Stimulated activated CD4-positive, alpha-beta T cell treated with anti-CD3 and anti-CD28 coated beads, Interleukin-12 subunit alpha, Interleukin-12 subunit beta, amount 100 ng/mL, for 48 hours (primary cell): ENCODE results near the gene GBX1.

Source experiments
- DNase-seq, 3 donors: peaks; one replicate each; pipeline ENCODE4 v3.0.0-alpha.2; 2020; ENCODE audit warnings: low read depth in 2 of 3, low spot score in 1 of 3

GBX1 gene

DNA sequence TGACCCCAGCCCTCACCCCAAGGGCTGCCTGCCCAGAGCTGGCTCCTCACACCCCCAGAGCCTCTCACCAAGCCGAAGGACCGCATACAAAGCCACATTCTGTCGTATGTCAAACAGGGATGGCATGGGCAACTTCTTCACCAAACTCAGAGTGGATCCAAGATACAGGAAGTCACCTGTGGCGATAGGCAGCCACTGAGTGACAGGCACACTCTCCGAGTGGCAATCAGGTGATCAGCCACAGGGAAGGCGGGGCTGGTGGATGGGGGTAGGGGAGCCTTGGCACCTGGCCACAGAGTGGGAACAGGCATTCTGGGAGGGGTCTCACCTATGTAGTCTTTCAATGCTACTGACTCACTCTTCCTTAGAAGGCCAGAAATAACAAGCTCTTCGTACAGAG lies 26.7 kb upstream of the GBX1 start:
- no peak for DNase-seq

- DNase-seq: no peak
Measured at GRCh38 chr7:151193203-151193978, 25.9 kb upstream of the GBX1 start.

- DNase-seq: no peak
Measured at GRCh38 chr7:151192002-151192539, 24.6 kb upstream of the GBX1 start.

- DNase-seq: no peak
Measured at GRCh38 chr7:151191544-151191943, 24.1 kb upstream of the GBX1 start.

DNA sequence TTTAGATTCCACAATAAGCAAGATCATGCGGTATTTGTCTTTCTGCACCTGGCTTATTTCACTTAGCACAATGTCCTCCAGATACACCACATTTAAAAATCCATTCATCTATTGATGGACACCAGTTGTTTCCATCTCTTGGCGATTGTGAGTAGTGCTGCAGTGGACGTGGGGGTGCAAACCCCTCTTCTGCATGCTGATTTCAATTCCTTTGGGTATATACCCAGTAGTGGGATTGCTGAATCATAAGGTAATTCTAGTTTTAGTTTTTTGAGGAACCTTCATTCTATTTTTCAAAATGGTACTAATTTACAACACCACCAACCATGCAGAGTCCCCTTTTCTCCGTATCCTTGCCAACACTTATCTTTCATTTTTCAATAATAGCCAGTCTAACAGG lies 21.5 kb upstream of the GBX1 start:
- no peak for DNase-seq

GRCh38 chr7:151188252-151188542 lies 20.7 kb upstream of the GBX1 start:
- DNase-seq: no peak

GRCh38 chr7:151187409-151188251 lies 20.1 kb upstream of the GBX1 start:
- no peak for DNase-seq

DNA sequence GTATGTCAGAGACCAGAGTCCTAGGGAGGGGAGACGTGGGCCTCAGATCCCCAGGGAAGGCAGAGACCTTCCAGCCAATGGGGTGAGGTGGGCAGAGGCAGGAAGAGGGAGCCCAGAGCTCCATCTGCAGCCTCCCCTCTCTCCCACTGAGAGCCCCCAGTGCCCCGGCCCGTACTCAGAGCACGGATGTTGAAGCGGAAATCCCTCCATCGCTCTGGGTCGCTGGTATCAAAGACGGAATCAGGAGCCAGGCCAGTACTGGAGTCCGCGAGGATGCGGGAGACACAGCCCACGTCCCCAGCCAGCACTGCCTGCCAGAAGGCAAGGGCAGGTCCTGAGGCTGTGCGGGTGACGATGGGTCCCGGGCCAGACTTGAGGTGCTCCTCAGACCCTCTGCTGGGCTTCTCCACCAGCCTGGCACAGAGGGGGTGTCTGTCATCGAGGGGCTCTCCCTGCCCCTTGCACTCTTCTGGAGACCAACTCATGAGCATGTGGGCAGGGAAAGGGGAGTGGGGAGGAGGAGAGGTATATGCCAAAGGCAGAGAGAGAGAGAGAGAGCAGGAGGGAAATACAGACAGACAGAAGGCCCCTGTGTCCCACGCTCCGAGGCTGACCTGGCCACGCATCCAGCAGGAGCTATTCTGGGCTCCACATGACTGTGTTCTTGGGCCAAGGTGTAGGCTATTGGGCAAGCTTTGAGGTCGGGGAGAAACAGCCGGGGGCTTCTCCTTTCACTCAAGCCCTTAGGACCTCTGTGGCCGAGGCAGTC lies 19.3 kb upstream of the GBX1 start, which contains the start of gene ASB10:
Gene ASB10, minus strand, starts transcription at position 611 of the 769 bp plus-strand sequence. Its CDS starts 120 bp downstream, at position 491.
- no peak for DNase-seq

- no peak for DNase-seq
Measured at GRCh38 chr7:151185762-151186639, 18.5 kb upstream of the GBX1 start.

DNA sequence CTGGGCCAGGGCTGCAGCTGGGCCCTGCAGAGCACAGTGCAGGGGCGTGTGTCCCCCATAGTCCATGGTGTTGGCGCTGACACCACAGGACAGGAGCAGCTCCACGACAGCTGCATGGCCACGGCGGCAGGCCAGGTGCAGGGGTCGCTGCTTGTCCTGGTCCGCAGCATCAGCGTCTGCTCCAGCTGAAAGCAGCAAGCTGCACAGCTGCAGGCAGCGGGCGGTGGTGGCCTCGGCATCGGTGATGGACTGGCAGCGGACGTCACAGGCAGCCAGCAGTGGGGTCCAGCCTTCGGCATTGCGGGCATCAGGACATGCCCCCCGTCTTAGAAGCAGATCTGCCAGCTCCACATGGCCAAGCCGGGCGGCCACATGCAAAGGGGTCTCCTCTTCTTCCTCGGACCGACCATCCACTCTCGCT lies 13.5 kb upstream of the GBX1 start:
- DNase-seq: no peak

DNA sequence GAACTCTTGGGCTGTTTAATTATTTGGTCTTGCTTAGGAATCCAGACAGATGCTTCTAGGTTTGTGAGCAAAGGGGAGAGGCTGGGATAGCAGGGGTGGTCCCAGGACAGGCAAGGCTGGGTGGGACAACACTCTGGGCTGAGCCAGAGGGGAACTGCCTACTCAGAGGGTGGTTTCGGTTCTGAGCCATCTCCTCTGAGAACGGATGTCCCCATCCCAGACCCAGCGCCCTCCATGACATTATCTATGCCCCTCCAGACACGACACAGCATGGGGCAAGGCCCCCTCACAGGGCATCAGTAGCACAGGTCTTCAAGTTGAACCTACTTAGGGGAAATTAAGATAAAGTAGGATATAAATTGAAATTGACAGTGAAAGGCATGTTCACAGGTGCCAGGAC lies 12.5 kb upstream of the GBX1 start:
- DNase-seq: no peak

DNA sequence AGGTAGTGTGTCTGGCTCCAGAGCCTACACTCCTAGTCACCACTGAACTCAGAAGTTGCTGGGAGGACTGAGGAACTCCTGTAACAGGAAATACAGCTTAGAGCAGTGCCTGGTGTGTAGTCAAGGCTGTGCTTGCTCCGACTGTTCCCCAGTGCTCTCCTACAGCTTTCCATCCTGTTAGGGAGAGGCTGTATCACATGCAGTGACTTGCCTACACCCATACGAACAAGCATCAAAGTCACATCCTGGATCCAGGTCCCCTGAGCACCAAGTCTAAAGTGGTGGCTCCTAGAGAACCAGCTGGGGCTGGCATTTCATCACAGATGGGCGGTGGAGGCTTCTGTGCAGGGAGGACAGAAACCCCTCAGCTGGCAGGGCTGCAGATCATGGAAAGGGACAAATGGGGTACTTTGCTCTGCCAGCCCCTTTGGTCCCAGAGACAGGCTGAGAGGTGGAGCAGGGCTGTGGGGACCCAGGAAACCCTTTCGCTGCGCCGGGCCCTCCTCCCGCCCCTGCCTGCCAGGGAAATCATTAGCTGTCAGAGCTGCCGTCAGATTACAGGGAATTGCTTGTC lies 11.9 kb upstream of the GBX1 start:
- DNase-seq: no peak

GRCh38 chr7:151178831-151179230 lies 11.3 kb upstream of the GBX1 start:
- no peak for DNase-seq

GRCh38 chr7:151178236-151178635 lies 10.7 kb upstream of the GBX1 start:
- no peak for DNase-seq

- no peak for DNase-seq
Measured at GRCh38 chr7:151177310-151177709, 9.8 kb upstream of the GBX1 start.

DNA sequence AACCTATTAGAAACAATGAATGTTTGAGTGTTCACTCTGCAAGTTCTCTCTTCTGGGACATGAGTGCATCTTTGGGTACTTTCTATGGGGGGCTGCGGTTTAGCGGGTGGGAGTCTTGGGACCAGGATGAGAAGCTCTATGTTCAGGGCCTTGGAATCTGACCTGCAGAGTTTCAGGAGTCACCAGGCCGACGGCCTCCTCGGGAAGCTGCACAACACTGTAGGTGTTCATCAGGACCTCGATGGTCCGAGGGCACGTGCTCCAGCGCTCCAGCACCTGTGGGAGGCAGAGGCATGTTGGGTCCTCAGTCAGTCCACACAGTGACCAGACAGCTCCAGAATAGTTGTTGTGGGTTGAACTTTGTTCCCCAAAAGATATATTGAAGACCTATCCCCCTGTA lies 8.9 kb upstream of the GBX1 start:
- DNase-seq: no peak

DNA sequence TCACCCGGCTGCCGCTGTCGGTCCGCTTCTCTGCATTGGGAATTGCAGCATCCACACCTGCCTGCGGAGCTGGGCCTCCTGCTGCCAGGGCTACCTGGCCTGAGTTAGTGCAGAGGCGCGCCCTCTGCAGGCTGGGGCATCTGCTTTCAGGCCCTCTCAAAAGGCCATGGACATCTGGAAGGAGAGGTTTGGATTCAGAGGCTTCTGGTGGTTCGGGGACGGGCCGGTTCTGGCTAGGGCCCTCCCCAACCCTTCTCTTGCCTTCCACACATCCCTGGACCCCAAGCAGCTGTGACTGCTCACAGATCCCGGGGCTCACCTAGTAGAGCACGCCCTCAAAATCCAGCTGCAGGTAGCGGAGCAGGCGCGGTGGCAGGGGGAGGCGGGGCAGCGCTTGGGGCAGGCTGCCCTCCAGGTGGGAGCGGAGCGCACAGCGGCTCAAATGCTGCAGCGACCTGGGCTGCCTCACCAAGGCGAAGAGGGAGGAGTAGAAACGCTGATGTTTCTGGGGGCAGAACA lies 8.4 kb upstream of the GBX1 start:
- DNase-seq: no peak

GRCh38 chr7:151175047-151175792 lies 7.7 kb upstream of the GBX1 start:
- no peak for DNase-seq
